Lower lobe of right lung (tissue), 2 donors: Measurements from ENCODE around the gene ZNF628. TPM values are rescaled to one million over a fixed set of nuclear protein-coding genes. Genes with fewer than 3 reads are reported as not detected.
A peak's percentile ranks its signal among the peaks of the same experiment; 100 is the strongest.

Source experiments
- ATAC-seq, 2 donors: fragments of 200-7000 bp; cut with Tn5 transposase; one replicate each; pipeline ENCODE4 v1.9.1; 2020 to 2022; ENCODE audit warnings: mild to moderate bottlenecking in 2 of 2, moderate library complexity in 2 of 2
- DNase-seq: peaks from one replicate; pipeline ENCODE4 v3.0.0-alpha.2; 2020
- H3K27ac ChIP-seq: fragments of 200-600 bp; one replicate; pipeline ENCODE4 v1.8.0; 2022
- H3K27me3 ChIP-seq: fragments of 200-600 bp; one replicate; pipeline ENCODE4 v1.8.0; 2022; ENCODE audit warnings: low read depth
- H3K36me3 ChIP-seq: fragments of 200-600 bp; one replicate; pipeline ENCODE4 v1.8.0; 2022; ENCODE audit warnings: mild to moderate bottlenecking
- H3K4me1 ChIP-seq: fragments of 200-600 bp; one replicate; pipeline ENCODE4 v1.8.0; 2022
- H3K4me3 ChIP-seq: fragments of 200-600 bp; one replicate; pipeline ENCODE4 v1.8.0; 2022; ENCODE audit warnings: mild to moderate bottlenecking
- H3K9me3 ChIP-seq: fragments of 200-600 bp; one replicate; pipeline ENCODE4 v1.8.0; 2022
- CTCF ChIP-seq: fragments of 200-600 bp; IDR thresholded peaks from one replicate; pipeline ENCODE4 v1.8.0; 2022; ENCODE audit warnings: antibody characterized with exemption, mild to moderate bottlenecking
- intact Hi-C: fragments of 100-400 bp; cut with DNase I; formaldehyde crosslinking; loops from one replicate; pipeline ENCODE4 v1.11.0; 2022
- total RNA-seq: library from RNA; stranded (reverse); fragmentation: NEBNext Ultra II Directional; extraction: Animal tissue kit (Norgen Biotek cat#: 25700); gene quantifications from one replicate; pipeline ENCODE4 v1.2.1, GENCODE V29; 2021
- donor health status: DM: no; HTN: yes; CAD: no; lungs with severe emphysema.

The ZNF628 gene
- total RNA-seq, 1 donor from 2014 or later, result 7.1 TPM

- intact Hi-C loops, result no loop called here
- H3K27me3 ChIP-seq, result peaks cover 8% of the 10 kb centered on the region
- H3K4me1 ChIP-seq, result peaks cover 38% of the 10 kb centered on the region
- peak overlapping the region; percentile 71 for H3K4me3 ChIP-seq
- ATAC-seq (no peak), DNase-seq (no peak)
- no peak for TF ChIP-seq CTCF
- H3K9me3 ChIP-seq, result no peaks in the 10 kb centered on the region
- peaks cover 28% of the 10 kb centered on the region for H3K36me3 ChIP-seq
- peak overlapping the region; percentile 77 for H3K27ac ChIP-seq
Measured at GRCh38 chr19:55485439-55486011, 9.1 kb downstream of the ZNF628 start.

DNA sequence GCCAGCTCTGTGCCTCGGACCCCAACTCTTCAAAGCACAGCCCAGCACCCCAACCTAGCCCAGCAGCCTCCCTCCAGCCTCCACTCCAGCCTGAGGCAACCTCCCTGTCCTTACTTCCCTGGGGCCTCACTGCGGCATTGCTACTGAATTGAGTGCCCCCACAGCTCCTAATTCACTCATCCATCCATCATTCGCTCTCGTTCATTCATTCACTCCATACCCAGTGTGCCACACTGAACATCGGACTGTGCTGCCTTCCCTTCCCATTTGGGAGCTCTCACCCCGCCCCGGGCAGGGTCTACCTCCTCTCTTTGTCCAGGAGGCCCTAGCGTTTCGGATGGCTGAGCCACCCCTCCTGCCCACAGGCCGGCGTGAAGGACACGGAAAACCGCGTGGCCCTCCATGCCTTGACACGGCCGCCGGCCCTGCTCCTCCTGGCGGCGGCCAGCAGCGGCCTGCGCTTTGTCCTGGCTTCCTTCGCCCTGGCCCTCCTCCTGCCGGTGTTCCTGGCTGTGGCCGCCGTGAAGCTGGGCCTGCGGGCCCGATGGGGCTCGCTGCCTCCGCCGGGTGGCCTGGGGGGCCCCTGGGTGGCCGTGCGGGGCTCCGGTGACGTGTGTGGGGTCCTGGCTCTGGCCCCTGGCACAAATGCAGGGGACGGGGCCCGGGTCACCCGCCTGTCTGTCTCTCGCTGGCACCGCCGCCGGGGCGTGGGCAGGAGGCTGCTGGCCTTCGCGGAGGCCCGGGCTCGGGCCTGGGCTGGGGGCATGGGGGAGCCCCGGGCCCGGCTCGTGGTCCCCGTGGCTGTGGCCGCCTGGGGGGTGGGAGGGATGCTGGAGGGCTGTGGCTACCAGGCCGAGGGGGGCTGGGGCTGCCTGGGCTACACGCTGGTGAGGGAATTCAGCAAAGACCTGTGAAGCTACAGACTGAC, 9.9 kb downstream of the ZNF628 start:
- H3K27me3 ChIP-seq, result peaks cover 8% of the 10 kb centered on the region
- H3K36me3 ChIP-seq, result peaks cover 22% of the 10 kb centered on the region
- H3K4me1 ChIP-seq, result peaks cover 42% of the 10 kb centered on the region
- intact Hi-C loops, result no loop called here
- ATAC-seq (no peak), DNase-seq (no peak)
- H3K9me3 ChIP-seq, result no peaks in the 10 kb centered on the region
- TF ChIP-seq CTCF, result no peak
- peak overlapping the region; percentile 78 for H3K27ac ChIP-seq
- H3K4me3 ChIP-seq, result peak overlapping the region; percentile 71

- Histone ChIP-seq H3K9me3 (no peaks in the 10 kb centered on the region), H3K4me1 (peaks cover 43% of the 10 kb centered on the region), H3K36me3 (peaks cover 15% of the 10 kb centered on the region), H3K4me3 (peak overlapping the region; percentile 11), H3K27ac (peak overlapping the region; percentile 78), H3K27me3 (peaks cover 8% of the 10 kb centered on the region)
- ATAC-seq (peak; percentile 38 to 42), DNase-seq (no peak)
- TF ChIP-seq CTCF, result no peak
- intact Hi-C loops, result no loop called here
Measured at GRCh38 chr19:55486971-55487923, 10.8 kb downstream of the ZNF628 start.

DNA sequence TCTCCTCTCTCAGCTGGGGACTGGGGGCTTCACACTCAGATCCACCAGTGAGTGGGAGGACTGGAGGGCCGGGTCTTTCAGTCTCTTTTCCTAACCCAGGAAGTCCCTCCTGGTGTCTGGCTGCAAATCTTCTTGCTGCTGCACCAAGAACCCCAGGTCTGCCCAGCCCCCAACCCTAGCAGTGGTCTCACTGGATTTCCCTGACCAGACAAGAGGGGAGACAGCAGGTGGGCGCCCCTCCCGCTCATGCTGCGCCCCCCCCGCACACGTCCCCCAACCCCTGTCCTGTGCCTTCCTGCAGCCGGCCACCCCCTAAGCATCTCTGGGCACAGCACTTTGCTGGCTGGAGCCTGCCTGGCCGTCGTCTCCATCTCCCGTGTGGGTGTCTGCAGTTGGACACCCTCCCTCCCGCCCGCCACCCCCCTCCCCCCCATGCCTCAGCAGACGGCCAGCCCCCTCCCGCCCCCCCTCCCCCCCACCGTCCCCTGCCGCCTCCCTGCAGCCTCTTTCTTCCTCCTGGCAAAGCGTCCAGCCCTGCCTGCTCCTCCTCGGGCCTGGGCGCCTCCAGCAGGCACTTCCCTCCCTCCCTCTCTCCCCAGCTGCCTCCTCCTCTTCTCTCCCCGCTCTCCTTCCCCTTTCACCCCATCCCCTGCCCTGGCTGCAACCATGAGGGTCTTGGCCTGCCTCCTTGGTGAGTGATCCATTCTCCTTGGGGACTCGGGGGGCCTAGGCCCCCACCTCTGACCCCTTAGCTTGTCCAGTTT, 11.7 kb downstream of the ZNF628 start, which contains the start of gene SSC5D:
Gene SSC5D (plus strand): TSS at position 513 of the 764 bp plus-strand sequence. CDS start 154 bp downstream, at position 667.
- TF ChIP-seq CTCF, result no peak
- peaks cover 8% of the 10 kb centered on the region for H3K27me3 ChIP-seq
- intact Hi-C loops, result no loop called here
- H3K4me3 ChIP-seq, result no peak within 1 kb of the TSS
- peak within 1 kb of the TSS; percentile 78 for H3K27ac ChIP-seq
- H3K9me3 ChIP-seq, result no peaks in the 10 kb centered on the region
- DNase-seq, result no peak
- H3K36me3 ChIP-seq, result peaks cover 6% of the 10 kb centered on the region
- ATAC-seq, result no peak
- peaks cover 43% of the 10 kb centered on the region for H3K4me1 ChIP-seq
